Peyer's patch (tissue), 4 donors: Measurements from ENCODE around the gene FAM174B.

Experiments used
- POLR2A ChIP-seq, 2 donors: fragments of 450-650 bp; IDR thresholded peaks; one replicate each; pipeline ENCODE4 v1.5.1; 2017; ENCODE audit warnings: antibody characterized with exemption in 2 of 2, mild to moderate bottlenecking in 2 of 2, moderate library complexity in 2 of 2
- TF ChIP-seq, protein P1 (sequence below), 6 experiments: fragments of 450-650 bp in 4 of 6; fragments of 200-600 bp in 2 of 6; sonication (generic) in 1 of 6; IDR thresholded peaks; one replicate each; pipeline ENCODE4 v1.5.1; 2017 to 2019; ENCODE audit warnings: antibody characterized with exemption in 6 of 6, mild to moderate bottlenecking in 3 of 6, moderate library complexity in 1 of 6

DNA sequence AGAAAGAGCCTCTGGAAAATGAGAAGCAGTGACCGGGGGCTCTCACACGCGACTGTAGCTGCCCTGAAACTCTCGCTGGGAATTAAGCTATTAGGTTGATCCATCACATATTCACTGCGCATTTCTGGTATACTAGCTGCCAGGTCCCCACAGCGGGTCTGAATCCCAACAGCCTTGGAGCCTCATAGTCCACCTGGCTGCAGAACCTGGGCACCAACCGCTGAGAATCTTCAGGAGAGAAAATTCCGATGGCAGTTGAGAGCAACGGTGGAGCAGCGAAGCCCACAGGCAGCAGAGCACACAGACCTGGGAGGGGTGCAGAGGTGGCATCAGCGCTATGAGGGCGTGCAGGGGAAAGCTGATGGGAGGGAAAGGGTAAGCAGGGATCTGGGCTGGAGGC, 75.1 kb downstream of the FAM174B start:
- TF ChIP-seq, protein P1, sequence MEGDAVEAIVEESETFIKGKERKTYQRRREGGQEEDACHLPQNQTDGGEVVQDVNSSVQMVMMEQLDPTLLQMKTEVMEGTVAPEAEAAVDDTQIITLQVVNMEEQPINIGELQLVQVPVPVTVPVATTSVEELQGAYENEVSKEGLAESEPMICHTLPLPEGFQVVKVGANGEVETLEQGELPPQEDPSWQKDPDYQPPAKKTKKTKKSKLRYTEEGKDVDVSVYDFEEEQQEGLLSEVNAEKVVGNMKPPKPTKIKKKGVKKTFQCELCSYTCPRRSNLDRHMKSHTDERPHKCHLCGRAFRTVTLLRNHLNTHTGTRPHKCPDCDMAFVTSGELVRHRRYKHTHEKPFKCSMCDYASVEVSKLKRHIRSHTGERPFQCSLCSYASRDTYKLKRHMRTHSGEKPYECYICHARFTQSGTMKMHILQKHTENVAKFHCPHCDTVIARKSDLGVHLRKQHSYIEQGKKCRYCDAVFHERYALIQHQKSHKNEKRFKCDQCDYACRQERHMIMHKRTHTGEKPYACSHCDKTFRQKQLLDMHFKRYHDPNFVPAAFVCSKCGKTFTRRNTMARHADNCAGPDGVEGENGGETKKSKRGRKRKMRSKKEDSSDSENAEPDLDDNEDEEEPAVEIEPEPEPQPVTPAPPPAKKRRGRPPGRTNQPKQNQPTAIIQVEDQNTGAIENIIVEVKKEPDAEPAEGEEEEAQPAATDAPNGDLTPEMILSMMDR (IDR thresholded peaks at IDR 0.05), result no peak
- TF ChIP-seq POLR2A (IDR thresholded peaks at IDR 0.05), result no peak
